Loucy (cell line): ENCODE measurements around the gene IL1R1.

Experiments
- H2AFZ ChIP-seq: fragments of 200-600 bp; sonication (generic); 2 replicates; pipeline ENCODE4 v1.6.0; 2016; ENCODE audit warnings: antibody characterized with exemption, mild to moderate bottlenecking, low read length, moderate library complexity
- H3F3A ChIP-seq: fragments of 200-600 bp; 2 replicates; pipeline ENCODE4 v1.6.0; 2016; ENCODE audit warnings: antibody characterized with exemption, low read depth, mild to moderate bottlenecking
- H3K27me3 ChIP-seq: fragments of 200-600 bp; sonication (generic); 2 replicates; pipeline ENCODE4 v1.6.1; 2014; ENCODE audit warnings: low read length, mild to moderate bottlenecking; ENCODE audit not compliant: insufficient read depth, poor library complexity, severe bottlenecking
- H3K36me3 ChIP-seq: fragments of 200-600 bp; sonication (generic); 2 replicates; pipeline ENCODE4 v1.6.1; 2016; ENCODE audit warnings: low read length; ENCODE audit not compliant: insufficient read depth
- H3K4me1 ChIP-seq: fragments of 200-600 bp; sonication (generic); 2 replicates; pipeline ENCODE4 v1.5.1; 2014; ENCODE audit warnings: low read length, mild to moderate bottlenecking; ENCODE audit not compliant: insufficient read depth, poor library complexity, severe bottlenecking
- H3K4me2 ChIP-seq: fragments of 200-600 bp; sonication (generic); 2 replicates; pipeline ENCODE4 v1.6.0; 2014; ENCODE audit warnings: antibody characterized with exemption, low read length, low read depth, mild to moderate bottlenecking; ENCODE audit not compliant: poor library complexity, severe bottlenecking
- H3K4me3 ChIP-seq: fragments of 200-600 bp; sonication (generic); 2 replicates; pipeline ENCODE4 v1.5.1; 2014; ENCODE audit warnings: low read length, mild to moderate bottlenecking, mixed read lengths; ENCODE audit not compliant: poor library complexity, severe bottlenecking
- H3K79me2 ChIP-seq: fragments of 200-600 bp; sonication (generic); 2 replicates; pipeline ENCODE4 v1.6.1; 2014; ENCODE audit warnings: low read length; ENCODE audit not compliant: insufficient read depth
- H3K9ac ChIP-seq: fragments of 200-600 bp; sonication (generic); 2 replicates; pipeline ENCODE4 v1.6.0; 2014; ENCODE audit warnings: mild to moderate bottlenecking, low read depth, low read length, moderate library complexity; ENCODE audit not compliant: poor library complexity, severe bottlenecking
- H3K9me2 ChIP-seq: fragments of 200-600 bp; sonication (generic); replicated peaks from 2 replicates; pipeline ENCODE4 v1.6.1; 2016; ENCODE audit warnings: low read depth, low read length, mixed read lengths
- H3K9me3 ChIP-seq: fragments of 200-600 bp; sonication (generic); 2 replicates; pipeline ENCODE4 v1.6.1; 2014; ENCODE audit warnings: mild to moderate bottlenecking, antibody characterized with exemption, low read length, low read depth; ENCODE audit not compliant: insufficient read depth
- H4K20me1 ChIP-seq: fragments of 200-600 bp; sonication (generic); 2 replicates; pipeline ENCODE4 v1.6.0; 2014; ENCODE audit warnings: antibody characterized with exemption, low read length, mild to moderate bottlenecking; ENCODE audit not compliant: insufficient read depth, poor library complexity, severe bottlenecking
- EZH2phosphoT487 ChIP-seq: fragments of 200-600 bp; IDR thresholded peaks from 2 replicates; pipeline ENCODE4 v1.6.1; 2018; ENCODE audit warnings: antibody characterized with exemption, mild to moderate bottlenecking, moderate library complexity, borderline replicate concordance
- TF ChIP-seq, protein P1 (sequence below): fragments of 200-600 bp; sonication (generic); conservative IDR thresholded peaks from 2 replicates; pipeline ENCODE4 v1.5.1; 2014; ENCODE audit warnings: mild to moderate bottlenecking, antibody characterized with exemption, low read length

The IL1R1 gene

DNA sequence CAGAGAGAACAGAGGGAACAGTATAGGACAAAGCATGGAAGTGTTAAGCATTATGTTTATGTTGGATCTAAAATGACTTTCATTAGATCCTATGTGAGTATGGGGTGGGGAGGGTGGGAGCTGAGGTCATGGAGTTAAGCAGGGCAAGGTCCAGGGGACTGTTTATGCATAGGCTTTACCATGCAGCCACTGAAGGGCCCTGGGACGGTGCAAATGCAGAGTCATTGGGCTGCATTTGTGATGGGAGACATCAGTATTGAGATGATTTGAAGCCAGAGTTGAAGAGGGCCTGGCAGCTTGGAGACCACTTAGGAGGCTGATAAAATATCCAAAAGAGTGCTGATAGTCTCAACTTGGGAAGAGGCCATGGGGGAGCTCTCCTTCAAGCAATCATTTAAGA lies 66.9 kb downstream of the IL1R1 start:
- H3K4me2 ChIP-seq: no peak overlapping the region
- H3F3A ChIP-seq: no peaks in the 10 kb centered on the region
- H3K9ac ChIP-seq: no peak overlapping the region
- no peaks in the 10 kb centered on the region for H4K20me1 ChIP-seq
- no peaks in the 10 kb centered on the region for H3K36me3 ChIP-seq
- no peaks in the 10 kb centered on the region for H3K9me3 ChIP-seq
- TF ChIP-seq EZH2phosphoT487: no peak
- TF ChIP-seq, protein P1, sequence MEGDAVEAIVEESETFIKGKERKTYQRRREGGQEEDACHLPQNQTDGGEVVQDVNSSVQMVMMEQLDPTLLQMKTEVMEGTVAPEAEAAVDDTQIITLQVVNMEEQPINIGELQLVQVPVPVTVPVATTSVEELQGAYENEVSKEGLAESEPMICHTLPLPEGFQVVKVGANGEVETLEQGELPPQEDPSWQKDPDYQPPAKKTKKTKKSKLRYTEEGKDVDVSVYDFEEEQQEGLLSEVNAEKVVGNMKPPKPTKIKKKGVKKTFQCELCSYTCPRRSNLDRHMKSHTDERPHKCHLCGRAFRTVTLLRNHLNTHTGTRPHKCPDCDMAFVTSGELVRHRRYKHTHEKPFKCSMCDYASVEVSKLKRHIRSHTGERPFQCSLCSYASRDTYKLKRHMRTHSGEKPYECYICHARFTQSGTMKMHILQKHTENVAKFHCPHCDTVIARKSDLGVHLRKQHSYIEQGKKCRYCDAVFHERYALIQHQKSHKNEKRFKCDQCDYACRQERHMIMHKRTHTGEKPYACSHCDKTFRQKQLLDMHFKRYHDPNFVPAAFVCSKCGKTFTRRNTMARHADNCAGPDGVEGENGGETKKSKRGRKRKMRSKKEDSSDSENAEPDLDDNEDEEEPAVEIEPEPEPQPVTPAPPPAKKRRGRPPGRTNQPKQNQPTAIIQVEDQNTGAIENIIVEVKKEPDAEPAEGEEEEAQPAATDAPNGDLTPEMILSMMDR: no peak
- H3K27me3 ChIP-seq: no peaks in the 10 kb centered on the region
- H3K4me3 ChIP-seq: no peak overlapping the region
- no peaks in the 10 kb centered on the region for H3K9me2 ChIP-seq
- no peaks in the 10 kb centered on the region for H3K4me1 ChIP-seq
- H3K79me2 ChIP-seq: no peaks in the 10 kb centered on the region
- H2AFZ ChIP-seq: no peak overlapping the region

DNA sequence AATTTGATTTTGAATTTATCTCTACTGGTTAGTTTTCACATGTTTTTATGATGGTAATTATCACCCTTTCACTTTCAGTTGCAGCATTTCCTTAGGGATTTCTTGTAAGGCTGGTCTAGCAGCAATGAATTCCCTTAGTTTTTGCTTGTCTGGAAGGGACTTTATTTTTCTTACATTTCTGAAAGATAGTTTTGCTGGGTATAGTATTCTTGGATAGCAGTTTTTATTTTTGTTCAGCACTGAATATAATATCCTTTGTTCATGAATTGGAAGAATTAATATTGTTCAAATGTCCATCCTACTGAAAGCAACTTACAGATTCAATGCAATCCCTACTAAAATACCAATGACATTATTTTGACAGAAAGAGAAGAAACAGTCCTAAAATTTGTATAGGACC lies 74.5 kb downstream of the IL1R1 start:
- TF ChIP-seq EZH2phosphoT487: no peak
- TF ChIP-seq, protein P1: no peak
- Histone ChIP-seq H3F3A (no peaks in the 10 kb centered on the region), H4K20me1 (no peaks in the 10 kb centered on the region), H3K27me3 (no peaks in the 10 kb centered on the region), H3K9me2 (no peaks in the 10 kb centered on the region), H3K36me3 (no peaks in the 10 kb centered on the region), H3K79me2 (no peaks in the 10 kb centered on the region), H3K9me3 (peaks cover 14% of the 10 kb centered on the region), H3K4me1 (peaks cover 7% of the 10 kb centered on the region), H3K4me3 (no peak overlapping the region), H3K9ac (no peak overlapping the region), H3K4me2 (no peak overlapping the region), H2AFZ (no peak overlapping the region)

DNA sequence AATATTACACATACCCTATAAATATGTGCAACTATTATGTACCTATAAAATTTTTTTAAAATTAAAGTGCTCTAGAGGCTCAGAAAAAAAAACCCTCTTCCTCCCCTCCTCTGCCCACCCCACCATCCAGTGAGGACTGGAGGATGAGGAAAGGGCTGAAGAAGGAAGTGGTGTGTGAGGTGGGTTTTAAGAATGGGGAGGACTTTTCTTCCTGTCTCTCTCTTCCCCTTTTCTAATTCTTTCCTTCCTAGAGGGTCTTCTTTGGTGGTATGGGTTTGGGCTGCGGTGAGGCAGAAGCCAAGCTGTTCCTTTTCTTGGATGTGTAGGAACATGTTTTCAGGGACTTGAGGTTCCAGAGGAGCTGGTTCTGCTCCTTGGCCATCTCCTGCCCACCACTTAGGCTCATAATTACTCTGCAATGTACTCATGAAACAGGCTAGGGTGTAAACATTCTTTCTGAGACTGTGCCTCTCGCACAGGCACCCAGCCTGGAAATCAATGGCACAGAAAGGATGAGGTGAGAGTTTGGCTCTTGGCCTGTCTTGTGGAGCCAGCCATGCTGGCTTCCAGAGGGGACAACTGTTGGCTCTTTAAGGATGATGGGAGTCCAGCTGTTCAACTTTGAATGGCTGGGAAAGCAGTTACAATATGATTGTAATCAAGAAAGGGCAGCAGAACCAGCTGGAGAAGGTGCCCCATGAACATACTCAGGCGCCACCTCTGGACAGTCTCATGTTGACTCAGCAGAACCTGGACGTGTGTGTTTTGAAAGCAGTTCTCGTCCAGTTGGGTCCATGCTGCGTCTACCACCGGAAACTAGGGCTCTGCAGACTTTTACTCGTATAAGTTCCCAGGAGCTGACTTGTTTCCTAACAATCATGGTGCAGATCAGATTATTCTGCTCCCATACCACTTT lies 82.5 kb downstream of the IL1R1 start:
- H3K9me2 ChIP-seq: no peaks in the 10 kb centered on the region
- H3K4me1 ChIP-seq: peaks cover 24% of the 10 kb centered on the region
- no peaks in the 10 kb centered on the region for H4K20me1 ChIP-seq
- peak overlapping the region; percentile 58 for H2AFZ ChIP-seq
- H3K9me3 ChIP-seq: no peaks in the 10 kb centered on the region
- H3K4me3 ChIP-seq: no peak overlapping the region
- H3K4me2 ChIP-seq: no peak overlapping the region
- H3K9ac ChIP-seq: no peak overlapping the region
- no peaks in the 10 kb centered on the region for H3F3A ChIP-seq
- H3K27me3 ChIP-seq: peaks cover 6% of the 10 kb centered on the region
- no peaks in the 10 kb centered on the region for H3K79me2 ChIP-seq
- no peak for TF ChIP-seq EZH2phosphoT487
- TF ChIP-seq, protein P1: 0 out of 2 replicates have a peak, but pooled peaks have one; percentile 25
- H3K36me3 ChIP-seq: no peaks in the 10 kb centered on the region
